GM12875 (cell line): ENCODE results near the gene CLSTN1.
"Not testable (repeated sequence)": the region's sequence is repeated elsewhere in the genome, so short reads cannot be mapped to it uniquely, and the experiment has no call there.

Experiments used
- H3K4me3 ChIP-seq: one replicate; pipeline ENCODE4 v1.5.1; 2011; ENCODE audit warnings: low read depth, low read length, control low read depth
- TF ChIP-seq, protein P1 (sequence below): IDR thresholded peaks from 2 replicates; pipeline ENCODE4 v1.5.1; 2011; ENCODE audit warnings: low read depth, mild to moderate bottlenecking, control low read depth, inconsistent platforms, low read length, moderate library complexity, borderline replicate concordance; ENCODE audit not compliant: insufficient read depth

The CLSTN1 gene

DNA sequence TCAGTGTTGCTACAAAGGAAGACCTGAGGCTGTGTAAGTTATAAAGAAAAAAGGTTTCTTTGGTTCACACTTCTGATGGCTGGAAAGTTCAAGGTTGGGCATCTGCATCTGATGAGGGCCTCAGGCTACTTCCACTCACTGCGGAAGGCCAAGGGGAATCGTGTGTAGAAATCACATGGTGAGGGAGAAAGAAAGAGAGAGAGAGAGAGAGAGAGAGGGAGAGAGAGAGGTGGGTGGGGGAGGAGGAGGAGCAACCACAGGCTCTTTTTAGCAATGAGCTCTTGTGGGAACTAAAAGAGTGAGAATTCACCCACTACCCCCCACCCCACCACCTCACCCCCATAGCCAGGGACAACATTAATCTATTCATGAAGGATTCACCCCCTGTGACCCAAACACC is 59.9 kb downstream of the CLSTN1 start:
- TF ChIP-seq, protein P1, sequence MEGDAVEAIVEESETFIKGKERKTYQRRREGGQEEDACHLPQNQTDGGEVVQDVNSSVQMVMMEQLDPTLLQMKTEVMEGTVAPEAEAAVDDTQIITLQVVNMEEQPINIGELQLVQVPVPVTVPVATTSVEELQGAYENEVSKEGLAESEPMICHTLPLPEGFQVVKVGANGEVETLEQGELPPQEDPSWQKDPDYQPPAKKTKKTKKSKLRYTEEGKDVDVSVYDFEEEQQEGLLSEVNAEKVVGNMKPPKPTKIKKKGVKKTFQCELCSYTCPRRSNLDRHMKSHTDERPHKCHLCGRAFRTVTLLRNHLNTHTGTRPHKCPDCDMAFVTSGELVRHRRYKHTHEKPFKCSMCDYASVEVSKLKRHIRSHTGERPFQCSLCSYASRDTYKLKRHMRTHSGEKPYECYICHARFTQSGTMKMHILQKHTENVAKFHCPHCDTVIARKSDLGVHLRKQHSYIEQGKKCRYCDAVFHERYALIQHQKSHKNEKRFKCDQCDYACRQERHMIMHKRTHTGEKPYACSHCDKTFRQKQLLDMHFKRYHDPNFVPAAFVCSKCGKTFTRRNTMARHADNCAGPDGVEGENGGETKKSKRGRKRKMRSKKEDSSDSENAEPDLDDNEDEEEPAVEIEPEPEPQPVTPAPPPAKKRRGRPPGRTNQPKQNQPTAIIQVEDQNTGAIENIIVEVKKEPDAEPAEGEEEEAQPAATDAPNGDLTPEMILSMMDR = no peak
- H3K4me3 ChIP-seq = no peak overlapping the region

DNA sequence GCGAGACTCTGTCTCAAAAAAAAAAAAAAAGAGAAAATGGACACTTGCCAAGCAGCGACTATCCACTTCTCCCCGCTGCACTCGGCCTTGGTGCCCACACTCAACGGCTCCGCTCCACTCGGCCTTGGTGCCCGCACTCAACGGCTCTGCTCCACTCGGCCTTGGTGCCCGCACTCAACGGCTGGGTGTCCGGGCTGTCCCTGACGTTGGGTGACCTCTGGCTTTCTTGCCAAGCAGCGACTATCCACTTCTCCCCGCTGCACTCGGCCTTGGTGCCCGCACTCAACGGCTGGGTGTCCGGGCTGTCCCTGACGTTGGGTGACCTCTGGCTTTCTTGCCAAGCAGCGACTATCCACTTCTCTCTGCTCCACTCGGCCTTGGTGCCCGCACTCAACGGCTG is 61.3 kb downstream of the CLSTN1 start:
- H3K4me3 ChIP-seq = not testable (repeated sequence)

DNA sequence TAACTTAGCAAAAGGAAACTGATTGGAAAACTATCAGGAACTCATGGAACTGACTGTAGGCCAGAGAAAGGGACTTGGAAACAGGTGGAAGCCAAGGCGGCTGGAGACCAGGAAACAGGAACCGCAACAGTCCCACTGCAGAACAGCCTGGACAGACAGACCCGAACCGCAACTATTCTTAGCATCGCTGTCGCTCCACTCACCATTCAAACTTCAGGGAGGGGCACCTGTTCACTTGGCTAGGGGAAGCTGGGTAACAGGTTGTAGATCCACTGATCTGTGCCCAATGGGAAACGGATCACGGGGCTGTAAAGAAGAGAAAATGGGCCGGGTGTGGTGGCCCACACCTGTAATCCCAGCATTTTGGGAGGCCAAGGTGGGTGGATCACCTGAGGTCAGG is 61.9 kb downstream of the CLSTN1 start:
- no peak overlapping the region for H3K4me3 ChIP-seq
- TF ChIP-seq, protein P1 = no peak

DNA sequence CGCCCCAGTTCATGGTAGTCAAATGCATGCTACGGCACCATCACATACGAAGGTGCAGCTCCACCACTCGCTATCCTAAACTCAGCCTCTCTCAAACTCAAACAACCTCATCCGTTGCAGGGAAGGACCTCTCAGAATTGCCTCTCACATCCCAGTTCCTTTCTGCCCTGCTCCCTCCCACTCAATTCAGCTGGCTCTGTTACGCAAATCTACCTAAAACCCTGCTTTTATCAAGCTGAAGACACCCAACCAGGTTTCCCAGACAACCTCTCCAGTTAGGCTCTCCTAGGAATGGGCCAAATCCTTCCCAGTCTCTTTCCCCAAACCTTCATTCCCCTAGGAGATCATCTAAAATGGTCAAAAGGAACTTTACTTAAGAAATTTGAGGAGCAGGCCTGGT is 62.9 kb downstream of the CLSTN1 start:
- TF ChIP-seq, protein P1 = no peak
- H3K4me3 ChIP-seq = no peak overlapping the region

DNA sequence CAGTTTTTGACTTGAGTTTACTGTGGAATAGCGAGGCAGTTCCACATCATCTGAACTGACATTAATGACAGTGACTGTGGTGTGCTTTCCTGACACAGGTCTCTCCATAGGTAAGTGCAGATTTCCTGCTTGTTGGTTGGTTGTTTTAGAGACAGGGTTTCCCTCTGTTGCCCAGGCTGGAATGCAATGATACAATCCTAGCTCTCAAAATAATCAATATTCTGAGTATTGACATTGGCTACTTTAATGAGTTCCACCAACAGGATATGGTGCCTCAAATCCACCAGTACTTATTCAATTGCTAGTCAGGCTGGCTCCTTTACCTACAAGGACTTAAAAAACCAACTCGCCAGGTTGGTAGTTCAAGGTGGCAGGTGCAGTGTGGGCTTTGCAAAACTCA is 63.8 kb downstream of the CLSTN1 start:
- TF ChIP-seq, protein P1 = no peak

DNA sequence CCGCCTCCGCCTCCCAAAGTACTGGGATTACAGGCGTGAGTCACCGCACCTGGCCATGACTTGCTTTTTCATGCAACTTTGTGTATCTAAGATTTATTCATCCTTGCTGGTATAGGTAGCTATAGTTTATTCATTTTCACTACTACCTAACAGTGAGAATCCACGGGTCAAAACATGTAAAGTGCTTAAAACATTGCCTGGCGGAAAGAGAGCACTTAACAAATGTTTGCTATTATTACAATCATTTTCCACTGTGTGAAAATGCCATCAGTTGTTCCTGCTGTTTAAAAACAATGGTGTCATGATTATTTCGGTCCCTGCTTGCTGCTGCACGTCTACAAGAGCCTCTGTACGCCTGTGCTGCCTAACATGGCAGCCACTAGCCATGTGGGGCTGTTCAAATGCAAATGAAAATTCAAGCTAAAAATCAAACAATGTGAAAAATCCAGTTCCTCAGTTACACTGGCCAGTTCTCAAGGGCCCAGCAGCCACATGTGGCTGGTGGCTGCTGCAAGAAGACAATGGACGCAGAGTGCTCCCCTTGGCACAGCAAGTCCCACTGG is 65.1 kb downstream of the CLSTN1 start:
- TF ChIP-seq, protein P1 = no peak
- H3K4me3 ChIP-seq = no peak overlapping the region

More for the DNA sequence above, 63.8 kb downstream of the CLSTN1 start:
- H3K4me3 ChIP-seq = no peak overlapping the region

DNA sequence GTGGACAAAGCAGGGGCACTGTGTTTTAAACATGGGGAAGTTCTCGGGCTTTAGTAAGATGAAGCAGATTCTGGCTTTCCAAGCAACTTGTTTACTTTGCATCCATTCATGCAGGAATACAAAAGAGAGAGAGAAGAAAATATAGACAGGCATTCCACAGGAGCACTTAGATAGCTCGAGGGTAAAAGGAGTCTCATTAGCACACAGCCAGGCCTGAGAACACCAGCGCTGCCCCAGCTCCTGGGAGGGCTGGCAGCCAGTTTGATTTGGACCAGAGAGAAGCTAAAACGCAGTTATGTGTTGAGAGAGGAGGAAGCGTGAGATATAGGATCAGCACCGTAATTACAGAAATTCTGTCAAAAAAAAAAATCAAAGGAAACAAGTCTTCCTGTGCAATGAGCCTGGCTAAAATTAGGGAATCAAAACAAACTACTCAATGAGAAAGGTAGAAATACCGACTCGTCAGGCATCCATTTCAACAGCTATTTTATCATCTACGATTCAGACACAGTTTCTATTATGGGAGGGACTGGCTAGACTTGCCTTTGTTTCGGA is 68.2 kb downstream of the CLSTN1 start:
- TF ChIP-seq, protein P1 = no peak
- no peak overlapping the region for H3K4me3 ChIP-seq
